SK-N-SH (cell line): ENCODE data around the gene APP. TPM values are rescaled to one million over a fixed set of nuclear protein-coding genes. Genes with fewer than 3 reads are reported as not detected.

Experiments used
- CTCF ChIA-PET: fragments of 300-600, 350-600 bp; formaldehyde crosslinking; extraction: SDS; loops from one replicate; lab custom pipeline; 2021; lab: Yijun Ruan, JAX
- POLR2A ChIA-PET: fragments of 350-600 bp; sonication (Branson Sonifier 250); formaldehyde crosslinking; extraction: SDS; loops from one replicate; lab custom pipeline; 2020; ENCODE audit warnings: antibody characterized with exemption, inconsistent platforms; lab: Yijun Ruan, JAX
- DNase-seq: peaks from one replicate; pipeline ENCODE4 v3.0.0; 2012
- H2AFZ ChIP-seq: fragments of 200-600 bp; sonication (generic); 2 replicates; pipeline ENCODE4 v1.8.1; 2016; ENCODE audit warnings: antibody characterized with exemption, mild to moderate bottlenecking, low read depth
- H3F3A ChIP-seq: fragments of 200-600 bp; sonication (generic); replicated peaks from 2 replicates; pipeline ENCODE3; 2016; ENCODE audit warnings: antibody characterized with exemption, mild to moderate bottlenecking; ENCODE audit not compliant: insufficient read depth
- H3K27ac ChIP-seq, 2 experiments: fragments of 200-500 bp in 1 of 2; fragments of 200-600 bp in 1 of 2; sonication (Bioruptor generic) in 1 of 2; sonication (generic), shearing (Covaris generic) in 1 of 2; 2 replicates each; pipeline versions ENCODE4 v1.5.1 to v1.6.1; 2014 to 2016; ENCODE audit warnings: low read depth in 2 of 2, inconsistent platforms in 1 of 2, low read length in 1 of 2, mild to moderate bottlenecking in 1 of 2, mixed read lengths in 1 of 2
- H3K27me3 ChIP-seq: fragments of 200-600 bp; sonication (generic), shearing (Covaris generic); 2 replicates; pipeline ENCODE4 v1.6.1; 2016; ENCODE audit warnings: mixed run types; ENCODE audit not compliant: insufficient read depth
- H3K36me3 ChIP-seq, 2 experiments: fragments of 200-500 bp in 1 of 2; fragments of 200-600 bp in 1 of 2; sonication (Bioruptor generic) in 1 of 2; sonication (generic) in 1 of 2; replicated peaks in 1 of 2; 2 replicates each; pipeline versions ENCODE3 to v1.5.1; 2014 to 2016; ENCODE audit warnings: low read length in 1 of 2, mild to moderate bottlenecking in 1 of 2; ENCODE audit not compliant: insufficient read depth in 2 of 2, control insufficient read depth in 1 of 2
- H3K4me1 ChIP-seq, 2 experiments: fragments of 200-500 bp in 1 of 2; fragments of 200-600 bp in 1 of 2; sonication (Bioruptor generic) in 1 of 2; sonication (generic), shearing (Covaris generic) in 1 of 2; 2 replicates each; pipeline versions ENCODE4 v1.5.1 to v1.6.1; 2014 to 2016; ENCODE audit warnings: low read depth in 1 of 2, low read length in 1 of 2, mixed run types in 1 of 2; ENCODE audit not compliant: insufficient read depth in 2 of 2, control insufficient read depth in 1 of 2
- H3K4me2 ChIP-seq: fragments of 200-600 bp; sonication (generic), shearing (Covaris generic); 2 replicates; pipeline ENCODE4 v1.6.1; 2017; ENCODE audit warnings: mixed run types
- H3K4me3 ChIP-seq, 2 experiments: fragments of 200-500 bp in 1 of 2; fragments of 200-600 bp in 1 of 2; sonication (Bioruptor generic) in 1 of 2; sonication (generic), shearing (Covaris generic) in 1 of 2; 2 replicates each; pipeline versions ENCODE4 v1.5.1 to v1.8.1; 2014 to 2016; ENCODE audit warnings: low read depth in 2 of 2, inconsistent platforms in 1 of 2, low read length in 1 of 2, mild to moderate bottlenecking in 1 of 2, mixed read lengths in 1 of 2, moderate library complexity in 1 of 2
- H3K79me2 ChIP-seq: fragments of 200-600 bp; sonication (generic); 2 replicates; pipeline ENCODE4 v1.8.1; 2017; ENCODE audit warnings: mild to moderate bottlenecking; ENCODE audit not compliant: insufficient read depth
- H3K9ac ChIP-seq: fragments of 200-600 bp; sonication (generic); 2 replicates; pipeline ENCODE4 v1.6.1; 2017; ENCODE audit warnings: mixed run types
- H3K9me2 ChIP-seq: fragments of 200-600 bp; sonication (generic); 2 replicates; pipeline ENCODE4 v1.6.1; 2017; ENCODE audit warnings: mixed run types
- H3K9me3 ChIP-seq: fragments of 200-600 bp; sonication (generic); 2 replicates; pipeline ENCODE4 v1.6.1; 2017; ENCODE audit warnings: mixed run types, mild to moderate bottlenecking, moderate library complexity
- H4K20me1 ChIP-seq: fragments of 200-600 bp; sonication (generic); 2 replicates; pipeline ENCODE4 v1.6.1; 2017; ENCODE audit warnings: mild to moderate bottlenecking, mixed run types; ENCODE audit not compliant: insufficient read depth
- CHD2 ChIP-seq: fragments of 150-350 bp; IDR thresholded peaks from 2 replicates; pipeline ENCODE4 v1.6.1; 2018; ENCODE audit warnings: low read length; ENCODE audit not compliant: partially characterized antibody
- EP300 ChIP-seq, 2 experiments: IDR thresholded peaks; 2 replicates each; pipeline versions ENCODE4 v1.4.0 to v1.6.1; 2012; ENCODE audit warnings: borderline replicate concordance in 1 of 2, low read depth in 1 of 2, low read length in 1 of 2
- EZH2phosphoT487 ChIP-seq: fragments of 200-600 bp; sonication (generic); IDR thresholded peaks from 2 replicates; pipeline ENCODE4 v1.6.1; 2017; ENCODE audit warnings: low read depth, mixed run types, mild to moderate bottlenecking, antibody characterized with exemption, moderate library complexity, borderline replicate concordance
- FOXM1 ChIP-seq: IDR thresholded peaks from 2 replicates; pipeline ENCODE4 v1.4.0; 2012; ENCODE audit warnings: low read depth, mild to moderate bottlenecking
- GATA2 ChIP-seq: sonication (generic); formaldehyde crosslinking; IDR thresholded peaks from 2 replicates; pipeline ENCODE4 v1.5.0; 2020; ENCODE audit warnings: mild to moderate bottlenecking, missing genetic modification reagents
- NRF1 ChIP-seq: IDR thresholded peaks from 2 replicates; pipeline ENCODE4 v1.6.1; 2012; ENCODE audit warnings: low read depth, mild to moderate bottlenecking, low read length
- POLR2AphosphoS5 ChIP-seq: IDR thresholded peaks from 2 replicates; pipeline ENCODE4 v1.6.1; 2012; ENCODE audit warnings: low read depth, low read length
- RAD21 ChIP-seq: IDR thresholded peaks from 2 replicates; pipeline ENCODE4 v1.6.1; 2012; ENCODE audit warnings: mild to moderate bottlenecking, low read length
- RCOR1 ChIP-seq: fragments of 150-350 bp; IDR thresholded peaks from 2 replicates; pipeline ENCODE4 v1.6.1; 2017; ENCODE audit warnings: antibody characterized with exemption, low read length
- RFX5 ChIP-seq: IDR thresholded peaks from 2 replicates; pipeline ENCODE4 v1.6.1; 2012; ENCODE audit warnings: mild to moderate bottlenecking, improper control_type of control experiment, low read length
- SMC3 ChIP-seq: IDR thresholded peaks from 2 replicates; pipeline ENCODE4 v1.6.1; 2012; ENCODE audit warnings: low read depth, low read length, improper control_type of control experiment
- TAF1 ChIP-seq: IDR thresholded peaks from 2 replicates; pipeline ENCODE4 v1.6.1; 2012; ENCODE audit warnings: low read depth, mild to moderate bottlenecking, low read length, moderate library complexity, borderline replicate concordance
- TCF12 ChIP-seq: IDR thresholded peaks from 2 replicates; pipeline ENCODE4 v1.4.0; 2012
- YY1 ChIP-seq: IDR thresholded peaks from 2 replicates; pipeline ENCODE4 v1.4.0; 2012; ENCODE audit warnings: low read depth, mild to moderate bottlenecking
- WGBS: methylation state at CpG from one replicate; pipeline ENCODE4 v1.1.6; 2017; ENCODE audit warnings: low lambda C conversion rate; 5-methylcytosine and 5-hydroxymethylcytosine counted together
- polyA plus RNA-seq, 3 experiments: library from polyadenylated mRNA; depleted of rRNA; stranded (reverse); fragments of >200 nt; gene quantifications; 2 replicates each; pipeline ENCODE4 v1.2.3, GENCODE V29; 2012
- TF ChIP-seq, protein P1 (sequence below): fragments of 200-600 bp; sonication (generic); IDR thresholded peaks from 2 replicates; pipeline ENCODE4 v1.6.1; 2017; ENCODE audit warnings: antibody characterized with exemption, mild to moderate bottlenecking, moderate library complexity
- TF ChIP-seq, protein P2 (sequence below): IDR thresholded peaks from 2 replicates; pipeline ENCODE4 v1.4.0; 2012; ENCODE audit warnings: low read depth
- TF ChIP-seq, protein P3 (sequence below): IDR thresholded peaks from 2 replicates; pipeline ENCODE4 v1.6.1; 2012; ENCODE audit warnings: mild to moderate bottlenecking, low read depth, low read length, moderate library complexity
- TF ChIP-seq, protein P4 (sequence below): IDR thresholded peaks from 2 replicates; pipeline ENCODE4 v1.4.0; 2012; ENCODE audit warnings: low read depth, borderline replicate concordance
- TF ChIP-seq, protein P5 (sequence below): IDR thresholded peaks from 2 replicates; pipeline ENCODE4; 2012
- TF ChIP-seq, protein P6 (sequence below): fragments of 150-350 bp; IDR thresholded peaks from 2 replicates; pipeline ENCODE4 v1.6.1; 2017; ENCODE audit warnings: antibody characterized with exemption, low read length, low read depth, borderline replicate concordance

Gene APP
- polyA plus RNA-seq, 1 of the 3 experiments (the other 2 are of a cell fraction) = 780 TPM

DNA sequence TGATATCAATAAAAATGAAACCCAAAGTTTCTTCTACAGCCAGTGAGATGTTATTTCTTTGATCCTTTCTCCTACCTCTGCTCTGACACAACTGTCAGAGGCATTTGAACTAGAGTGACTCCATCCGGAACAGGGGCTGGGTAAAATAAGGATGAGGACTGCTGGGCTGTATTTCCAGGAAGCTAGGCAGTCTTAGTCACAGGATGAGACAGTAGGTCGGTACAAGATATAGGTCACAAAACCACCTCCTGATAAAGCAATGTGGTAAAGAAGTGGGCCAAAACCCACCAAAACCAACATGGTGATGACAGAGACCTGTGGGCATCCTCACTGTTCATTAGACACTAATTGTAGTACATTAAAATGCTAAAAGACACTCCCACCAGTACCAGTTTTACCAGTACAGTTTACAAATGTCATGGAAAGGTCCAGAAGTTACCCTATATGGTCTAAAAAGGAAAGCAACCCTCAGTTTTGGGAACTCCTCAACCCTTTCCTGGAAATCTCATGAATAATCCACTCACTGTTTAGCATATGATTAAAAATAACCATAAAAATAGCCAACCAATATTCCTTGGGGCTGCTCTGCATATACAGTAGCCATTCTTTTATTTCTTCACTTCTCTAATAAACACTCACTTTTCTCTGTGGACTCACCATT is 339.1 kb downstream of the APP start:
- no peak for DNase-seq
- H3K4me2 ChIP-seq = no peak overlapping the region
- H3K79me2 ChIP-seq = no peaks in the 10 kb centered on the region
- WGBS = 45% methylated on average over 2 of the region's 2 CpGs
- ChIA-PET CTCF (no interaction called here), POLR2A (no interaction called here)
- no peaks in the 10 kb centered on the region for H3K27me3 ChIP-seq
- H2AFZ ChIP-seq = no peak overlapping the region
- no peaks in the 10 kb centered on the region for H3K9me3 ChIP-seq
- no peaks in the 10 kb centered on the region for H3K9me2 ChIP-seq
- H3K27ac ChIP-seq = no peak overlapping the region
- no peak overlapping the region for H3K9ac ChIP-seq
- no peaks in the 10 kb centered on the region for H3F3A ChIP-seq
- H4K20me1 ChIP-seq = no peaks in the 10 kb centered on the region
- no peak overlapping the region for H3K4me3 ChIP-seq
- no peaks in the 10 kb centered on the region for H3K4me1 ChIP-seq
- H3K36me3 ChIP-seq = no peaks in the 10 kb centered on the region
- TF ChIP-seq EZH2phosphoT487 (no peak), GATA2 (no peak), NRF1 (no peak), RFX5 (no peak), CHD2 (no peak), TCF12 (no peak), SMC3 (no peak), TAF1 (no peak), YY1 (no peak), POLR2AphosphoS5 (no peak), RCOR1 (no peak), RAD21 (no peak), FOXM1 (no peak), EP300 (IDR thresholded peaks at IDR 0.05; ENCODE audit: borderline replicate concordance in 1 of 2, low read depth in 1 of 2, low read length in 1 of 2) (no peak)
- TF ChIP-seq, protein P1, sequence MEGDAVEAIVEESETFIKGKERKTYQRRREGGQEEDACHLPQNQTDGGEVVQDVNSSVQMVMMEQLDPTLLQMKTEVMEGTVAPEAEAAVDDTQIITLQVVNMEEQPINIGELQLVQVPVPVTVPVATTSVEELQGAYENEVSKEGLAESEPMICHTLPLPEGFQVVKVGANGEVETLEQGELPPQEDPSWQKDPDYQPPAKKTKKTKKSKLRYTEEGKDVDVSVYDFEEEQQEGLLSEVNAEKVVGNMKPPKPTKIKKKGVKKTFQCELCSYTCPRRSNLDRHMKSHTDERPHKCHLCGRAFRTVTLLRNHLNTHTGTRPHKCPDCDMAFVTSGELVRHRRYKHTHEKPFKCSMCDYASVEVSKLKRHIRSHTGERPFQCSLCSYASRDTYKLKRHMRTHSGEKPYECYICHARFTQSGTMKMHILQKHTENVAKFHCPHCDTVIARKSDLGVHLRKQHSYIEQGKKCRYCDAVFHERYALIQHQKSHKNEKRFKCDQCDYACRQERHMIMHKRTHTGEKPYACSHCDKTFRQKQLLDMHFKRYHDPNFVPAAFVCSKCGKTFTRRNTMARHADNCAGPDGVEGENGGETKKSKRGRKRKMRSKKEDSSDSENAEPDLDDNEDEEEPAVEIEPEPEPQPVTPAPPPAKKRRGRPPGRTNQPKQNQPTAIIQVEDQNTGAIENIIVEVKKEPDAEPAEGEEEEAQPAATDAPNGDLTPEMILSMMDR = no peak
- TF ChIP-seq, protein P2, sequence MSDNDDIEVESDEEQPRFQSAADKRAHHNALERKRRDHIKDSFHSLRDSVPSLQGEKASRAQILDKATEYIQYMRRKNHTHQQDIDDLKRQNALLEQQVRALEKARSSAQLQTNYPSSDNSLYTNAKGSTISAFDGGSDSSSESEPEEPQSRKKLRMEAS = no peak
- TF ChIP-seq, protein P3, sequence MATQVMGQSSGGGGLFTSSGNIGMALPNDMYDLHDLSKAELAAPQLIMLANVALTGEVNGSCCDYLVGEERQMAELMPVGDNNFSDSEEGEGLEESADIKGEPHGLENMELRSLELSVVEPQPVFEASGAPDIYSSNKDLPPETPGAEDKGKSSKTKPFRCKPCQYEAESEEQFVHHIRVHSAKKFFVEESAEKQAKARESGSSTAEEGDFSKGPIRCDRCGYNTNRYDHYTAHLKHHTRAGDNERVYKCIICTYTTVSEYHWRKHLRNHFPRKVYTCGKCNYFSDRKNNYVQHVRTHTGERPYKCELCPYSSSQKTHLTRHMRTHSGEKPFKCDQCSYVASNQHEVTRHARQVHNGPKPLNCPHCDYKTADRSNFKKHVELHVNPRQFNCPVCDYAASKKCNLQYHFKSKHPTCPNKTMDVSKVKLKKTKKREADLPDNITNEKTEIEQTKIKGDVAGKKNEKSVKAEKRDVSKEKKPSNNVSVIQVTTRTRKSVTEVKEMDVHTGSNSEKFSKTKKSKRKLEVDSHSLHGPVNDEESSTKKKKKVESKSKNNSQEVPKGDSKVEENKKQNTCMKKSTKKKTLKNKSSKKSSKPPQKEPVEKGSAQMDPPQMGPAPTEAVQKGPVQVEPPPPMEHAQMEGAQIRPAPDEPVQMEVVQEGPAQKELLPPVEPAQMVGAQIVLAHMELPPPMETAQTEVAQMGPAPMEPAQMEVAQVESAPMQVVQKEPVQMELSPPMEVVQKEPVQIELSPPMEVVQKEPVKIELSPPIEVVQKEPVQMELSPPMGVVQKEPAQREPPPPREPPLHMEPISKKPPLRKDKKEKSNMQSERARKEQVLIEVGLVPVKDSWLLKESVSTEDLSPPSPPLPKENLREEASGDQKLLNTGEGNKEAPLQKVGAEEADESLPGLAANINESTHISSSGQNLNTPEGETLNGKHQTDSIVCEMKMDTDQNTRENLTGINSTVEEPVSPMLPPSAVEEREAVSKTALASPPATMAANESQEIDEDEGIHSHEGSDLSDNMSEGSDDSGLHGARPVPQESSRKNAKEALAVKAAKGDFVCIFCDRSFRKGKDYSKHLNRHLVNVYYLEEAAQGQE = no peak
- TF ChIP-seq, protein P4, sequence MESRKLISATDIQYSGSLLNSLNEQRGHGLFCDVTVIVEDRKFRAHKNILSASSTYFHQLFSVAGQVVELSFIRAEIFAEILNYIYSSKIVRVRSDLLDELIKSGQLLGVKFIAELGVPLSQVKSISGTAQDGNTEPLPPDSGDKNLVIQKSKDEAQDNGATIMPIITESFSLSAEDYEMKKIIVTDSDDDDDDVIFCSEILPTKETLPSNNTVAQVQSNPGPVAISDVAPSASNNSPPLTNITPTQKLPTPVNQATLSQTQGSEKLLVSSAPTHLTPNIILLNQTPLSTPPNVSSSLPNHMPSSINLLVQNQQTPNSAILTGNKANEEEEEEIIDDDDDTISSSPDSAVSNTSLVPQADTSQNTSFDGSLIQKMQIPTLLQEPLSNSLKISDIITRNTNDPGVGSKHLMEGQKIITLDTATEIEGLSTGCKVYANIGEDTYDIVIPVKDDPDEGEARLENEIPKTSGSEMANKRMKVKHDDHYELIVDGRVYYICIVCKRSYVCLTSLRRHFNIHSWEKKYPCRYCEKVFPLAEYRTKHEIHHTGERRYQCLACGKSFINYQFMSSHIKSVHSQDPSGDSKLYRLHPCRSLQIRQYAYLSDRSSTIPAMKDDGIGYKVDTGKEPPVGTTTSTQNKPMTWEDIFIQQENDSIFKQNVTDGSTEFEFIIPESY = no peak
- TF ChIP-seq, protein P5, sequence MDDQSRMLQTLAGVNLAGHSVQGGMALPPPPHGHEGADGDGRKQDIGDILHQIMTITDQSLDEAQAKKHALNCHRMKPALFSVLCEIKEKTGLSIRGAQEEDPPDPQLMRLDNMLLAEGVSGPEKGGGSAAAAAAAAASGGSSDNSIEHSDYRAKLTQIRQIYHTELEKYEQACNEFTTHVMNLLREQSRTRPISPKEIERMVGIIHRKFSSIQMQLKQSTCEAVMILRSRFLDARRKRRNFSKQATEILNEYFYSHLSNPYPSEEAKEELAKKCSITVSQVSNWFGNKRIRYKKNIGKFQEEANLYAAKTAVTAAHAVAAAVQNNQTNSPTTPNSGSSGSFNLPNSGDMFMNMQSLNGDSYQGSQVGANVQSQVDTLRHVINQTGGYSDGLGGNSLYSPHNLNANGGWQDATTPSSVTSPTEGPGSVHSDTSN = no peak
- TF ChIP-seq, protein P6, sequence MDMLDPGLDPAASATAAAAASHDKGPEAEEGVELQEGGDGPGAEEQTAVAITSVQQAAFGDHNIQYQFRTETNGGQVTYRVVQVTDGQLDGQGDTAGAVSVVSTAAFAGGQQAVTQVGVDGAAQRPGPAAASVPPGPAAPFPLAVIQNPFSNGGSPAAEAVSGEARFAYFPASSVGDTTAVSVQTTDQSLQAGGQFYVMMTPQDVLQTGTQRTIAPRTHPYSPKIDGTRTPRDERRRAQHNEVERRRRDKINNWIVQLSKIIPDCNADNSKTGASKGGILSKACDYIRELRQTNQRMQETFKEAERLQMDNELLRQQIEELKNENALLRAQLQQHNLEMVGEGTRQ = no peak
